Right ventricle myocardium superior (tissue), 1 donor: ENCODE measurements around the gene TMEM132D. TPM values are rescaled to one million over a fixed set of nuclear protein-coding genes. Genes with fewer than 3 reads are reported as not detected.

Experiments used
- ATAC-seq: fragments of 200-7000 bp; cut with Tn5 transposase; one replicate; pipeline ENCODE4 v1.9.1; 2020; ENCODE audit warnings: mild to moderate bottlenecking; ENCODE audit not compliant: poor library complexity
- DNase-seq: peaks from one replicate; pipeline ENCODE4 v3.0.0-alpha.2; 2020
- intact Hi-C: fragments of 100-400 bp; cut with DNase I; formaldehyde crosslinking; loops from one replicate; pipeline ENCODE4 v1.11.2; 2022
- total RNA-seq: library from RNA; stranded (reverse); fragmentation: NEBNext Ultra II Directional; extraction: Animal tissue kit (Norgen Biotek cat#: 25700); gene quantifications from one replicate; pipeline ENCODE4 v1.2.1, GENCODE V29; 2021
- donor health status: DM: no; HTN: yes; CAD: no; lungs with severe emphysema.

TMEM132D gene
- total RNA-seq, 1 donor from 2014 or later = not detected

GRCh38 chr12:129372348-129372747 is 531.5 kb downstream of the TMEM132D start:
- ATAC-seq (no peak), DNase-seq (no peak)
- intact Hi-C loops = no loop called here

- intact Hi-C loops = no loop called here
- ATAC-seq (no peak), DNase-seq (no peak)
Measured at GRCh38 chr12:129371268-129371667, 532.6 kb downstream of the TMEM132D start.

GRCh38 chr12:129366656-129367055 is 537.2 kb downstream of the TMEM132D start:
- no peak for ATAC-seq
- intact Hi-C loops = no loop called here

GRCh38 chr12:129363041-129363440 is 540.8 kb downstream of the TMEM132D start:
- ATAC-seq (no peak), DNase-seq (no peak)
- intact Hi-C loops = no loop called here

More at GRCh38 chr12:129366656-129367055, 537.2 kb downstream of the TMEM132D start:
- DNase-seq = no peak

DNA sequence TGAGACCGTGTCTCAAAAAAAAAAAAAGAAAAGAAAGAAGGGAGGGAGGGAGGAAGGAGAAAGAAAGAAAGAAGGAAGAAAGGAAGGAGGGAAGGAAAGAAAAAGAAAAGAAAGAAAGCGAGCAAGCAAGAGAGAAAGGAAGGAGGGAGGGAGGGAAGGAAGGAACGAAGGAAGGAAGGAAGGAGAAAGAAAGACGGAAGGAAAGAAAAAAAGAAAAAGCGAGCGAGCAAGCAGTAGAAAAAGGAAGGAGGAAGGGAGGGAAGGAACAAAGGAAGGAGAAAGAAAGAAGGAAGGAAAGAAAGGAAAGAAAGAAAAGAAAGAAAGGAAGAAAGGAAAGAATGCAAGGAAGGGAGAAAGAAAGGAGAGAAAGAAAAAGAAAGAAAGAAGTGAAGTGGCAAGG is 546.6 kb downstream of the TMEM132D start:
- no peak for DNase-seq
- no peak for ATAC-seq
- intact Hi-C loops = no loop called here

- DNase-seq (no peak), ATAC-seq (no peak)
- intact Hi-C loops = no loop called here
Measured at GRCh38 chr12:129351481-129351880, 552.3 kb downstream of the TMEM132D start.

DNA sequence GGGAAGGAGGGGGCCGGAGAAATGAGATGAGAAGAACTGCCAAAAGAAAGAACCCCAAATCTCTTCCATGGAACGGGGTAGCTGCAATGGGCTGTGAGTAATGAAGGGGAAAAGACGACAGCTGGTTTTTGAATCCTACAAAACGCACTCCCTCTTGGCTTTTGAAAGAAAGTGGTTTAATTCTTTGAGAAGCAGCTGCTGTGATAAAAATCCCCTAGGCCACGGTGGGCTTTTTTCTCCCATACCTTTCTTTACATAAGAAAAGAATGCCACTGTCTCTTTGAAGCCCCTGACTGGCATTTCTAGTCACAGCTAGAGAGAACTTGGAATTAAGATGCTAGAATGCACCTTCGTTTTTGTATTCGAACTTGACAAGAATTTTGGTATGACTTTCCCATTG is 564.5 kb downstream of the TMEM132D start:
- ATAC-seq (no peak), DNase-seq (no peak)
- intact Hi-C loops = no loop called here

DNA sequence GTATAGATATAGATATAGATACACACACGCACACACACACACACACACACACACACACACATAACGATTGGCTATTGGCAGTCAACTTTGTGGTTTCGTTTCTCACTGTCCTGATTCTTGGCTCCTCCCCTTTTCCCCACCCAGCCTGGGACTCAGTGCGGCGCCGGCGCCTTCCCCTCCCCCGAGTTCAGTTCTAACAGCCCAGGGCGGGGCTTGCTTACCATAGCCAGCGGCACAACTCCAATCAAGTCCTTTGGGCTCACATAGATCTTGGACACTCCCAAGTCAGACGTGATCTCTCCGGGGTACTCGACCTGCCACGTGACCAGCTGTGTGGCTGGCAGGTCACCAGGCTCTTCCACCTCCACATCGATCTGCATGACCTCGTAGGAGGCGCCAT is 566.4 kb downstream of the TMEM132D start:
- intact Hi-C loops = no loop called here
- ATAC-seq (no peak), DNase-seq (no peak)

DNA sequence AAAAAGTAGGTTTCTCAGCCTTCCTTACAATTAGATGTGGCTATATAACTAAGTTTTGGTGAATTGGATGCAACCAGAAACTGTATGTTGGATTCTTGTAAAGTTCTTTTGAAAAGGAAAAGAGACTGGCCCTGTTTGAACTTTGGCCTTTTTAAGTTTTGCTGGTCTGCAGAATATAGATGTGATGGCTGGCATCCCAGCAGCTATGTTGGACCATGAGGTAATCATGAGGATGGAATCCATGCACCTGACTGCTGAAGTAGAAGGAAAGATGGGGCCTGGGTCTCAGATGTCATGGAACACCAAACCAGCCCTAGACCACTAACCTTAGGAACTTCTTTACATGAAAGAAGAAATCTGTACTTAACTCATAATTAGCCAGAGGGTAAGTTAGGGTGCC is 568.1 kb downstream of the TMEM132D start:
- intact Hi-C loops = no loop called here
- ATAC-seq = no peak

DNA sequence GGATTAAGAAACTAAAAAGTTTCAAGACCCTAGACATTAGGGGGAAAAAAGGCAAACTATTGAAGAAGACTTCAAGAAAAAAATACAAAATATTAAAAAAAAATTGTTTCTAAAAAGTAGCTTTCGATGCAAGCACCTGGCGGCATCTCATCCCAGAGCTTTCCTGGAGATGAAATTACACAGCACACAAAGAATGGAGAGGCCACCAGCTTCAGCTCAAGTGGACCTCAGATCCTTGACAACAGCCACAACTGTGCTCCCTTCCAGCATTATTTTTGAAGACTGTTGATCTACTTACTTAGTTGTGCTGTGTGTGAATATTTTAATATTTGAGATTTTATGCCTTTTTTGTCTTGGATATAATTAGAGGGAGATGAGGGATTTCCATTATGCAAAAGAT is 571.5 kb downstream of the TMEM132D start:
- no peak for ATAC-seq
- no peak for DNase-seq
- intact Hi-C loops = no loop called here

More for the DNA sequence above, 568.1 kb downstream of the TMEM132D start:
- DNase-seq = no peak

DNA sequence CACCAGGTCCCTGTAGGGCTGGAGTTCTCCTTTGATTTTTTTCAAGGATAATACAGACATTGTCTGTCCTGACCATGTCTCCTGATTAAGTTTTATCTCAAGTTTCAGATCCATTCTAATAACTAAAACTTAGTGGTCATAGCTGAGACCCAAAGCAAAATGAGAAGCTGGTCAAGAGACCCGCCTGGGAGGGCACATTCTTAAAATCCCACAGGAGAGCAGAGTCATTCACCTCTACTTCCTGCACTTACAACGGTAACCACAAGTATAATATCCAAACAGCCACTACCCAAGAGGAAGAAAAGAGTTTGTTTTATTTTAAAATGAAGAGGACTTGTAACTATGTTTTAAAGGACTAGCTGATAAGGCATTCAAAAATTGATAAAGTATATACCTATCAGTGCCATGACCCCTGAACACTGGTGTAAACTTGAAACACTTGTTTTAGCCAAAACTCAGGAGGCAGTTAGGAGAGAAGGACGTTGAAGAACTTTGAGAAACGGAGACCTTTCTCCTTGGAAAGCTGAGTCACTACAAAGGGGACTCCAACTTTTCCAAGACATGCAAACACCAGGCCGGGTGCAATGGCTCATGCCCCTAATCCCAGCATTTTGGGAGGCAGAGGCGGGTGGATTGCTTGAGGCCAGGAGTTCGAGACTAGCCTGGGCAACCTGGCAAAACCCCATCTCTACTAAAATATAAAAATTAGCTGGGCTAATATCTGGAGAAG is 572.3 kb downstream of the TMEM132D start:
- ATAC-seq (no peak), DNase-seq (no peak)
- intact Hi-C loops = no loop called here

DNA sequence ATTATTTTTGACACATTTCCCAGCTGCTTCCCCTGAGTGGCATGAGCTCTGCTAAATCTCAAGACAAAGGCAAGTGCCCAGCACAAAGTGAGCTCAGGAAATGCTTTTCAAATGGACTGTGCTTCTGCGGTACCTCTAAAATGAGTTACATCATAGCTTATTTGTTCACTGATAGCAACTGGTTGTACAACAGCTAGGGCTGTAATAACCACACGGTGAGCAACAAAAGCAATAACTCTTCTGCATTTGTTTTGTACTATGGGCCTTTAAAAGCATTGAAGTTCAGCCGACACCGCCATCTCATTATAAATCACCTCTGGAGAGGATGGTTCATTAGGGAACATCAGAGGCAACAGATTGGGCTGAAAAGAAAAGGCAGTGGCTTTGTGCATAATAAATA is 575.6 kb downstream of the TMEM132D start:
- ATAC-seq (no peak), DNase-seq (no peak)
- intact Hi-C loops = no loop called here

- DNase-seq = no peak
Measured at GRCh38 chr12:129325566-129325965, 578.3 kb downstream of the TMEM132D start.

GRCh38 chr12:129312048-129312447 is 591.8 kb downstream of the TMEM132D start:
- intact Hi-C loops = no loop called here
- no peak for DNase-seq
- no peak for ATAC-seq

More at GRCh38 chr12:129325566-129325965, 578.3 kb downstream of the TMEM132D start:
- intact Hi-C loops = no loop called here
- ATAC-seq = no peak

DNA sequence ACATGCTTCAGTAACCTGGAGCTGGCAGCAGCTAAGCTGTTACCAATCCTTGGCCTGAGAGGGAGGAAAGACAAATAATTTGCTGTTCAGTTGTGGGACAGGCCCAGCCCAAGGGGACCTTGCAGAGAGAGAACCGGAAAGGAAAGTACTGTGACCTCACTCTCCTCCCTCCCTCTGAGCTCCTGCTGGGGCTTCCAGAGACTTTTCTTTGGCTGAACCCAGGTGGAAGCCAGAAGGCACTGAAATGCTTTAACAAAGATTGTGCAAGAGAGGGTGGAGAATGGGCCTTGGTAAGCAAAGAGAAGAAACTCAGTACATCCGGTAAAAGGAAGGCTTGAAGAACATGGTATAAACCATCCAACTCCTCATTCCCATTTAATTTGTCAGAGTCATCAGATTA is 593.5 kb downstream of the TMEM132D start:
- intact Hi-C loops = no loop called here
- ATAC-seq = no peak
- no peak for DNase-seq

- DNase-seq = no peak
- no peak for ATAC-seq
- intact Hi-C loops = no loop called here
Measured at GRCh38 chr12:129305851-129306250, 598.0 kb downstream of the TMEM132D start.

DNA sequence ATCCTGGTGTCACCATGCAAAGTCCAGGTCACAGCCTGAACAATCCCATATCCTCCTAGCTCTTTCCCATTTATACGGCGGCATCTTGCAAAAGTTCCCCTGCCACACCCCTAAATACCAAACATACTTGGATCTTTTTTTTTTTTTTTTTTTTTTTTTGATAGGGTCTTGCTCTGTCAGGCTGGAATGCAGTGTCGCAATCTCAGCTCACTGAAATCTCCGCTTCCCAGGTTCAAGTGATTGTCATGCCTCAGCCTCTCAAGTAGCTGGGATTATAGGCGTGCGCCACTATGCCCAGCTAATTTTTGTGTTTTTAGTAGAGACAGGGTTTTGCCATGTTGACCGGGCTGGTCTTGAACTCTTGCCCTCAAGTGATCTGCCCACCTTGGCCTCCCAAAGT is 599.3 kb downstream of the TMEM132D start:
- intact Hi-C loops = no loop called here
- ATAC-seq = no peak

GRCh38 chr12:129300011-129300410 is 603.8 kb downstream of the TMEM132D start:
- intact Hi-C loops = no loop called here
- ATAC-seq = no peak
- no peak for DNase-seq

More for the DNA sequence above, 599.3 kb downstream of the TMEM132D start:
- DNase-seq = no peak

DNA sequence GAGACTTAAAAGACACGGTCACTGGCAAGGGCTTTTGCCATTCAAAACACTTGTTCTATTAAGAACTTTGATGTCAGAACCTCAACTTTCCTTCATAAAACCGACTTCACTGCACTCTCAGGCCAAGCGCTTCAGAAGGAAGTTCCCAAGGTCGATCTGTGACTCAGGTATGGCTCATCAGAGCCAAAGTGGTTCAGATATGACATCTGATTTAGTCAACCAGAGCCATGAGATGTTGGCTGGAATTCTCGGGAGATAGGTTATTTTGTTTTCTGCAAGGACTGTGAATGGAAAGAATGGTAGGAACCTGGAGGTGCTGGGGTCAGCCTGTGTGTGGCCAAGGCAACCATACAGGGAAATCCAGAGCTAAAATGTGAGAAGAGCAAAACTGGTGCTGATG is 604.9 kb downstream of the TMEM132D start:
- intact Hi-C loops = no loop called here

DNA sequence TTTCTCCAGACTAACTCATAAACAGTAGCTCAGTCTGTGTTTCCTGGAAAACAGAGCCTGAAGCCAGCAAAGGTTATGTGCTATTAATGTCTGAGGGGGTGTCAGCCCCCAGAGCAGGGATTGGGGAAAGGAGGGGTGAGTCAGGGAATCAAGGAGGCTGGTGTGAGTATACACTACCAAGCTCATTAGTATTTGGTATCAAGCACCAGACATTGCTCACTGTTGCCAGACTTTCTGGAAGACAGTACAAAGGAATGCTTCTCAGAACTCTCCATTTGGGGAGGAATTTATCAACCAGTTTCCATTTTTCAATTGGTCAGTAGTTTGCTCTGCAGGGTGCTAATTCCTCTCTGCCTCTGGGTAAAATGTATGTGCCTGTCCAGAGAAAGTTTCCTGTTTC is 607.2 kb downstream of the TMEM132D start:
- ATAC-seq (no peak), DNase-seq (no peak)
- intact Hi-C loops = no loop called here

More for the DNA sequence above, 604.9 kb downstream of the TMEM132D start:
- DNase-seq (no peak), ATAC-seq (no peak)

- ATAC-seq (no peak), DNase-seq (no peak)
- intact Hi-C loops = no loop called here
Measured at GRCh38 chr12:129294868-129295267, 609.0 kb downstream of the TMEM132D start.
